Bladder microvascular endothelial cell (primary cell): Measurements from ENCODE around the gene LAMTOR2. TPM values are rescaled to one million over a fixed set of nuclear protein-coding genes. Genes with fewer than 3 reads are reported as not detected.

Experiments used
- total RNA-seq: library from RNA; depleted of rRNA; stranded (reverse); fragments of >200 nt; gene quantifications from 2 replicates; pipeline ENCODE4 v1.2.3, GENCODE V29; 2014

The LAMTOR2 gene
- 55.0 and 88.2 TPM in 2 replicates for total RNA-seq

GRCh38 chr1:156054500-156055280, at the start of gene LAMTOR2:
Gene LAMTOR2 (plus strand): TSS chr1:156054782. CDS start chr1:156054890, 108 bp downstream.

DNA sequence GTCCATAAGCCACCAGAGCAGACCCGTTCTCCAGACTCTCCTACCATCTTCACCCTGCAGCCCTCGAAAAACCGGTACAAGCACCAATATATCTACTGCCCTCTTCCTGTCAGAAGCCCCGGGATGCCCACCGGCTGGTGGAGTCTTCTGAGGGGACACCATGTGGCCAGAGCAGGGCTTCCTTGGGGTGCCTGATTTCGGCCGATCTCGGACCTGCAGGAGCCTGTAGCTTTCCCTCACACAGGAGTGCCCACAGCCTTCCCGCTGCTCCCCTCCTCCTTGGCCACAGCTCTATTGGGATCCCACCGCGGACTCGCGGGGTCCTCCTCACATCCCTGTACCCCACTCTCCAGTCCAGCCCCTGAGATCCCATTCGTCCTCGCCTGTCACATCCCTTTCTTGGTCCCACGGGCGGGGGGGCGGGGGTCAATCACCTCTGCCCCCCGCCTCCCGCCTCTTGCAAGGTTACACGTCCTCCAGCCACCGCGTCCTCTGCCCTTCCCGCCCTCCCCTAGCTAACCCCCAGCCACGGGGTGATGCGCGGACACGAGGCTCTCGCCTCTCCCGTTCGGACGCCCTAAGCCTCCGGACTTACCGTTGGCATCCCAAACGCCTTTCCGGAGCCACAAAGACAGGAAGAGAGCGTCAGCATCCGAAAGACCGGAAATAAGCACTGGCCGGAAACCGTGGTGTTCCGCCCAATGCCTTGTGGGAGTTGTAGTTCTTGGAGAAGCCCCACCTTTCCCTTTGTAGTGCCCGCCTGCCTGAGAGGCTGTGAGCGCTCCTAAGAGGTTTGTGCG, 34.1 kb upstream of the LAMTOR2 start, which contains the start of gene SSR2:
TSS of gene SSR2 (minus strand) at position 659 of the 800 bp plus-strand sequence. CDS start 784 bp downstream, outside the sequence.

GRCh38 chr1:156053768-156054499, 648 bp upstream of the LAMTOR2 start, which contains the start of gene UBQLN4:
Gene UBQLN4 (minus strand): TSS chr1:156053798. CDS start chr1:156053701, 97 bp downstream.

GRCh38 chr1:156060937-156061636, 6.5 kb downstream of the LAMTOR2 start, which contains the start of gene RAB25:
Gene RAB25 (plus strand): TSS chr1:156061160. CDS start chr1:156061401, 241 bp downstream.

DNA sequence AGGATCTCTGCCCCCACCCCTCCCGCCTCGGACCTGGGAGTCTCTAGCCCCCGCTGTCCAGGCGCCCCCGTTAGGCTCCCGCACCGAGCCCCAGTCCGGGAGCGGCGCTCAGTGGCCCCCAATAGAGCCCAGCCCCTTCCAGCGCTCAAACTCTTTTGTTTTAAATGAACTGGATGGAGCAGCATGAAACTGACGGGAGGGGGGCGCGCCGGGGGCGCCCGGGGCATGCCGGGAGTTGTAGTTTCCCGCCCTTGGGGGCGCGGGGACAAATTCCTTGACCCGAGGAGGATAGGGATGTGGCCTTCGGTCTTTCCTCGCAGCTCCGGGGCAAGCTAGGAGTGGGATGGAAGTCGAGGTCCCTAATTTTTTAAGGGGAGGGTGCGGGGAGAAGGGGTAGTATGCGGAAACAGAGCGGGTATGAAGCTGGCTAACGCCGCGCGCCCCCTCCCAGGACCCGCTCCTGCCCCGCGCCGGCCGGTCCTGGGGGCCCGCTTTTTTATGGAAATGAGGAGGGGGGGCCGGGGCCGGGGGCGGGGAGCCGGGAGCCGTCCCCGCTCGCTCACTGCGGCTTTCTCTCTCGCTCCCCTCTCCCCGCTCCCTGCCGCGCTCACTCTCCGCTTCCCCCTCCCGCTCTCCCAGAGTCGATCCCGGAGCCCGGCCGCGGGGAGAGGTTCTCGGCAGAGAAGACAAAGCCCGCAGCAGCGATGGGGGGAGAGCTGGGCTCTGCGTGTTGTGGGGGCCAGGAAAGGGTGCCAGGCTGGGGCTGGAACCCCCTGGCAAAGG, 27.9 kb downstream of the LAMTOR2 start, which contains the start of gene MEX3A:
TSS of gene MEX3A (minus strand) at position 157 of the 783 bp plus-strand sequence. CDS start 467 bp downstream, outside the sequence.

Other genes with a start within 250 kb of the LAMTOR2 start
- 19.3 and 50.1 TPM in 2 replicates for gene GON4L, start 197.6 kb upstream of the LAMTOR2 start, total RNA-seq
- gene SYT11, start 195.2 kb upstream of the LAMTOR2 start, total RNA-seq = 25.9 and 59.6 TPM in 2 replicates
- 25.3 and 54.9 TPM in 2 replicates for gene RIT1, start 143.4 kb upstream of the LAMTOR2 start, total RNA-seq
- gene KHDC4, start 120.4 kb upstream of the LAMTOR2 start, total RNA-seq = 12.6 and 32.9 TPM in 2 replicates
- 0.06 and 0.16 TPM in 2 replicates for gene RXFP4, start 113.1 kb upstream of the LAMTOR2 start, total RNA-seq
- 93.6 and 138 TPM in 2 replicates for gene ARHGEF2, start 76.2 kb upstream of the LAMTOR2 start, total RNA-seq
- gene SSR2, start 33.8 kb upstream of the LAMTOR2 start, total RNA-seq = 264 and 295 TPM in 2 replicates
- 10.5 and 22.0 TPM in 2 replicates for gene UBQLN4, start 984 bp upstream of the LAMTOR2 start, total RNA-seq
- gene RAB25, start 6.4 kb downstream of the LAMTOR2 start, total RNA-seq = 0.13 TPM in 1 of 2 replicates, not detected in the other
- gene MEX3A, start 27.7 kb downstream of the LAMTOR2 start, total RNA-seq = 2.4 and 12.2 TPM in 2 replicates
- gene LMNA, start 59.9 kb downstream of the LAMTOR2 start, total RNA-seq = 554 and 869 TPM in 2 replicates
- gene SEMA4A, start 98.8 kb downstream of the LAMTOR2 start, total RNA-seq = 0.16 and 0.50 TPM in 2 replicates
- gene SLC25A44, start 139.3 kb downstream of the LAMTOR2 start, total RNA-seq = 4.5 and 14.3 TPM in 2 replicates
- gene PMF1, start 158.2 kb downstream of the LAMTOR2 start, total RNA-seq = 38.8 and 42.9 TPM in 2 replicates
- 0.38 TPM in 1 of 2 replicates, not detected in the other for gene BGLAP, start 187.4 kb downstream of the LAMTOR2 start, total RNA-seq
- under 0.01 and 0.50 TPM in 2 replicates for gene PAQR6, start 193.3 kb downstream of the LAMTOR2 start, total RNA-seq
- gene SMG5, start 228.0 kb downstream of the LAMTOR2 start, total RNA-seq = 36.6 and 91.6 TPM in 2 replicates
- gene TMEM79, start 229.5 kb downstream of the LAMTOR2 start, total RNA-seq = 0.81 and 2.1 TPM in 2 replicates
- 36.3 and 43.7 TPM in 2 replicates for gene GLMP, start 240.9 kb downstream of the LAMTOR2 start, total RNA-seq
- 0.19 TPM in 1 of 2 replicates, not detected in the other for gene VHLL, start 244.5 kb downstream of the LAMTOR2 start, total RNA-seq